ENCODE results near the gene EPS8L1.
"Not testable (repeated sequence)": the region's sequence is repeated elsewhere in the genome, so short reads cannot be mapped to it uniquely, and the experiment has no call there.

The EPS8L1 gene

DNA sequence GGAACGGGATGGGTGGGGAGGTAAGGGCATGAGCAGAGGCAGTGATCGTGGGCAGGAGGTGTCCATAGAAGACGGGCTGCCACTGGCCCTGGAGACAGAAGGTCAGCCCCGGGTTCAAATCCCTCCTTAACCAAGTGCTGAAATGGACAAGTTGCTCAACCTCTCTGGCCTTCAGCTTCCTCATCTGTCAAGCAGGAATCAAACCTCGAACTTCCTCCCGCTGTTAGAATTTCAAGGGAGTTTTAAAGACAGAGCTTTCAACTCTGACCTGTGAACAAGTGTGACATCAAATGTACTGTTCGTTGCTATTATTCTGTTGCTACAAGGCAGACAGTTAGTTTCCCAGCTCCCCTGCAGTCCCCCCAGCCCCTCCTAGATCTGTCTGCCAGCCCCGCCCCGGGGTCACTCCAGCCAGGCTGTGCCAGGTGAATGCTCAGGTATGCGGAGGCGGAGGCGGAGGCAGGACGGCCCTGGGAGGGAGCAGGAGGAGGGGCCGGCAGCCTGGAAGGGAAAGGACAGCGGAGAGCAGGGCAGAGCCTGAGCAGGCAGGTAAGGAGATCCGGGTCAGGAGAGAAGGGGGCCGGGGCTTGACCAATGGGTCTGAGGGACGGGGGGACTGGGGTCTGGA is at the start of gene EPS8L1:
TSS of gene EPS8L1 (plus strand) at position 499 of the 628 bp plus-strand sequence. CDS start 576 bp downstream, outside the sequence.
- DNase-seq, result no peak

DNA sequence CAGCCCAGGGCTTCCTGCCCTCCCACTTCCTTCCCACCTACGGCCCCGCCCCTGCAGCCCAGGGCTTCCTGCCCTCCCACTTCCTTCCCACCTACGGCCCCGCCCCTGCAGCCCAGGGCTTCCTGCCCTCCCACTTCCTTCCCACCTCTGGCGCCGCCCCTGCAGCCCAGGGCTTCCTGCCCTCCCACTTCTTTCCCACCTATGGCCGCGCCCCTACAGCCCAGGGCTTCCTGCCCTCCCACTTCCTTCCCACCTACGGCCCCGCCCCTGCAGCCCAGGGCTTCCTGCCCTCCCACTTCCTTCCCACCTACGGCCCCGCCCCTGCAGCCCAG is 48.6 kb upstream of the EPS8L1 start:
- not testable (repeated sequence) for DNase-seq

DNA sequence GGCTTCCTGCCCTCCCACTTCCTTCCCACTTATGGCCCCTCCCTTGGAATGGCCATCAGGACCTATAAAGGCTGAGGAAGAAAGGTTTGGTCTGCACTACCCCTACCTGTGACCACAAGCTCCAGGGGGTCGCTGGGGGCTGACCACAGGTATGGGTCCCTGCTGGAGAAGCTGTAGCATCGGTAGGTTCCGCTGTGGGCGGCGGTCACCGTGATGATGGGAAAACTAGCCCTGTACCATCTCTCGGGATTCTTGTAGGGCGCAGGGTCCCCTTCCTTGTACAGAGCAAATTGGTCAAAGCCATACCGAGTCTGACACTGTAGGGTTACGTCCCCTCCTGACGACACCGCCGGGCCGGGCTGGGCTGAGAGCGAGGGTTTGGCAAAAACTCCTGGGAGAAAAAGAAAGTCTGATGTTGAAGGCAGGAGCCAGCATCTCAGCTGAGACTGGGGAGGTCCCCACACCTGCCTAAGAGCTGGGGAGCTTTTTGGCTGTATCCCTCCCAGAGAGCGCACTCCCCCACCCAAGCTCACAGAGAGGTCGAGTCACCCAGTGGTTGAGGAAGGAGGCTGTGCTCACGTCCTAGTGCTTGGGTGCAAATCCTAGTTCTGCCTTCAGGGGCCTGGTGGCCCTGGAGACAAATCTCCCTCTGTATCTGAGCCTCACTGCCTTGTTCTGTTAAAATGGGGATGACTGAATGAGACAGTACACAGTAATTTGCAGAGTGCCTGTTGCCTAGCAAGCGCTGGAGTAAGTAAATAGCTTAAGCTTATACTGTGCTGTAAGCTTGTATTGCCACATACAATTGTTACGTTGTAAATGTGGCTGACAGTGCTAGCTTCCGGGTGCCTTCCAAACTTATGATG is 48.0 kb upstream of the EPS8L1 start:
- no peak for DNase-seq

DNA sequence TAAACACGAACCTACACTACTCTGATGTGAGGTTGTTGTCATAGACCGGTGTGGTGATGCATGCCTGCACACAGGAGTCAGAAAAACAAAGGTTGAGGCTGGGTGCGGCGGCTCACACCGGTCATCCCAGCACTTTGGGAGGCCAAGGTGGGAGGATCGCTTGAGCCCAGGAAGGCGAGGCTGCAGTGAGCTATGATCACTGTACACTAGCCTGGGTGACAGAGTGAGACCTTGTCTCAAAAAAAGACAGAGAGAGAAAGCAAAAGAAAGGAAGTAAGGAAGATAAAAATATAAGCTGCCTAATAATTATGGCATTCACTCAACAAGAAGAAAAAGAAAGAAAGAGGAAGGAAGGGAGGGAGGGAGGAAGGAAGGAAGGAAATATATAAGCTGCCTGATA is 46.9 kb upstream of the EPS8L1 start:
- no peak for DNase-seq

DNA sequence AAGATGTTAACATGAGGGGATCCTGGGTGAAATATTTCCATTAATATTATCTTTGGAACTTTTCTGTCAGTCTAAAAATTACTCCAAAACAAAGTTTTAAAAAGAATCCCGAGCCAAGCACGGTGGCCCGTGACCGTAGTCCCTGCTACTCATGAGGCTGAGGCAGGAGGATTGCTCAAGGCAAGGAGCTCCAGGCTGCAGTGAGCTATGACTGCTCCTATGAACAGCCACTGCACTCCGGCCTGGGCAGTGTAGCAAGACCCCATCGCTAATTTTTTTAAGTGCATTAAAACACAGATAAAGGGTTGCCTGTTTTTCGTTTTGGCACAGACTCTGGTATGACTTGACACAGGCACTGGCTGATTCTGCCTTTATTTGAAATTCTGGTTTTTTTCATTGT is 44.5 kb upstream of the EPS8L1 start:
- DNase-seq, result no peak

DNA sequence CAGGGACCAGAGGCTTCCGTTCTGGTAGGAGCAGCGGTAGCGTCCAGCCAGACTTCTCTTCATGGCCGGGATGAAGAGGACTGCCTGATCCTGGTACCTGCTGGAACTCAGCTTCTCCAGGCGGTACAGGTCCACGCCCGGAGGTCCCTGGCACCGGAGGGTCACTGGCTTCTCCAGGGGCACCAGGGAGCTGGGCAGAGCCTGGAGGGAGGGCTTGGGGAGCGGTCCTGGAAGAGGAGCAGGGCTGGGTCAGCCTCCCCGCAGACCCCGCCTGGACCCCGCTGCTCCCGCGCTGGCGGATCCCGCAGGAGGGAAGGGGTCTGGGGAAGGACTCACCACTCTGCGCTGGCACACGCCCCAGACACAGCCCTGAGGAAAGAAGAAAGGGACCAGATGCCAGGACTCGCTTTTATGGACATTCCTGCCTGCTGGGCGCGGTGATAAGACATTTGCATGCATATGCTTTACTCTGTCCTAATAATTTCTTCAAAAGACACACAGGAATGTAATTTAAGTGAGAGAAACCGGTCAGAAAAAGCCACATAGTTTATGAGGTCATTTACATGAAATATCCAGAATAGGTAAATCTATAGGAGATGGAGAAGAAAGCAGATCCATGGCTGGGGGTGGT is 43.4 kb upstream of the EPS8L1 start:
- no peak for DNase-seq

DNA sequence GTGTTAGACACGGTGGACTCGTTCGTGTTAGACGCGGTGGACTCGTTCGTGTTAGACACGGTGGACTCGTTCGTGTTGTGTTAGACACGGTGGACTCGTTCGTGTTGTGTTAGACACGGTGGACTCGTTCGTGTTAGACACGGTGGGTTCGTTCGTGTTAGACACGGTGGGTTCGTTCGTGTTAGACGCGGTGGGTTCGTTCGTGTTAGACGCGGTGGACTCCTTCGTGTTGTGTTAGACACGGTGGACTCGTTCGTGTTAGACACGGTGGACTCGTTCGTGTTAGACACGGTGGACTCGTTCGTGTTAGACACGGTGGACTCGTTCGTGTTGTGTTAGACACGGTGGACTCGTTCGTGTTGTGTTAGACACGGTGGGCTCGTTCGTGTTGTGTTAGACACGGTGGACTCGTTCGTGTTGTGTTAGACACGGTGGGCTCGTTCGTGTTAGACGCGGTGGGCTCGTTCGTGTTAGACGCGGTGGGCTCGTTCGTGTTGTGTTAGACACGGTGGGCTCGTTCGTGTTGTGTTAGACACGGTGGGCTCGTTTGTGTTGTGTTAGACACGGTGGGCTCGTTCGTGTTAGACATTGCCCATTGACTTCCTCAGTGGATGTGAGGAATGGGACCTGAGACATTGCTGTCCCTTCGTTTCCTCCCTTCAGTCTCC is 42.6 kb upstream of the EPS8L1 start:
- DNase-seq, result not testable (repeated sequence)

DNA sequence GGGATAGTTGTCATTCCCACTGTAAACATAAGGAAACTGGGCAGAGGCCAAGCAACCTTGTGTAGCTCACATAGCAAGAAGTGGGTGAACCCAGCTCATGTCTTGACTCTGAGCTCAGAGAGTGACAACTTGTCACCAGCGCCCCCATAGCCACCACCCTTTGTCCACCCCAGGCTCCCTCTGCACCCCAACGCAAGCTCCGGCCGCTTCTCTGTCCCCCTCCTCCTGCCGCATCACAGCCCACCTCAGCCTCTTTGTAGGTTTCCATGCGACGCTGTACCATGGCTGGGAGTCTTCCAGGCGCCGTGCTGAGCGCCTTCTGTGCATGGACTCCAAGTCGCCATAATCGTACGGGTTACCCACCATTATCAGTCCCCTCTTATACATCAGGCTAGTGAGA is 40.9 kb upstream of the EPS8L1 start:
- no peak for DNase-seq

DNA sequence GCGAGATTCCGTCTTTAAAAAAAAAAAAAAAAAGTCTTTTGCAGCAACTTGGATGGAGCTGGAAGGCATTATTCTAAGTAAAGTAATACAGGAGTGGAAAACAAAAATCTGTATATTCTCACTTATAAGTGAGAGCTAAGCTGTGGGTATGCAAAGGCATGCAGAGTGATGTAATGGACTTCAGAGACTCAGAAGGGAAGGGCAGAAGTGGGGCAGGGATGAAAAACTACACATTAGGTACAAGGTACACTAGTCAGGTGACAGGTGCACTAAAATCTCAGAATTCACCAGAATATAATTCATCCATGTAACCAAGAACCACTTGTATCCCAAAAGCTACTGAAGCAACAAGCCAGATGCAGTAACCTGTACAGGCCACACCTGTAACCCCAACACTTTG is 39.6 kb upstream of the EPS8L1 start:
- DNase-seq, result no peak

DNA sequence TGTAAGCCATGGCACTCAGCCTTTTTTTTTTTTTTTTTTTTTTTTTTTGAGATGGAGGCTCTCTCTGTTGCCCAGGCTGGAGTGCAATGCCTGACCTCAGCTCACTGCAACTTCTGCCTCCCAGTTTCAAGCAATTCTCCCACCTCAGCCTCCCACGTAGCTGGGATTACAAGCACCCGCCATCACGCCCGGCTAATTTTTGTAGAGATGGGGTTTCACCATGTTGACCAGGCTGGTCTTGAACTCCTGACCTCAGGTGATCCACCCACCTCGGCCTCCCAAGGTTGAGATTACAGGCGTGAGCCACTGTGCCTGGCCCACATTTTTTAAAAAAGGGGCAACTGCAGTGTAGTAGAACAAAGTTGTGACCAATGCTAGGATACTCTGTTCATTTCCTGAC is 38.1 kb upstream of the EPS8L1 start:
- DNase-seq, result not testable (repeated sequence)

DNA sequence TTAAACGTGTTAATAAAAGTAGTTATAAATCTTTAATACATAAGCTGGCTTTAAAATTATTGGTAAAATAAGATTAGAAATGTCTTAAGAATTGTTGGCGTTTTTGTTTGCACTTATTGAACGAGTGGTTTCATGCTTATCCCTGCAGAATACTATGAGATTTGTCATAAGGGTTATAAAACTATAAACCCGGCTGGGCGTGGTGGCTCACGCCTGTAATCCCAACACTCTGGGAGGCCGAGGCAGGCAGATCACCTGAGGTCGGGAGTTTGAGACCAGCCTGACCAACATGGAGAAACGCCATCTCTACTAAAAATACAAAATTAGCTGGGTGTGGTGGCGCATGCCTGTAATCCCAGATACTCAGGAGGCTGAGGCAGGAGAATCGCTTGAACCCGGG is 35.0 kb upstream of the EPS8L1 start:
- not testable (repeated sequence) for DNase-seq

DNA sequence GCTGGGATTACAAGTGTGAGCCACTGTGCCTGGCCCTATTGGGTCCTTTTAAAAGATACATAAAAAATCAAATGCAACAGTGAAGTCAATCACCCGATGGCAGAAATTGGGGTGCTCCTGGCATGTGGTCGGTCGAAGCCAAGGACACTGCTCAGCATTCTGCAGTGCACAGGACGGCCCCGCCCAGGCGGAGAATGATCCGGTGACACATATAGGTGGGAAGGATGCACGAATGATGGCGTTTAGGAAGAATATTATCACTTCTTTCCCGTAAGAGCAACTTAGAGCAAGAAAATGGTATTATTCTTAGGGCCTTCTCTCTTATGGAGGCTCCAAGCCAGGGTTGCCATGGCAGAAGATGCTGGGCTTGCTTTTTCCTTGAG is 34.4 kb upstream of the EPS8L1 start:
- no peak for DNase-seq

DNA sequence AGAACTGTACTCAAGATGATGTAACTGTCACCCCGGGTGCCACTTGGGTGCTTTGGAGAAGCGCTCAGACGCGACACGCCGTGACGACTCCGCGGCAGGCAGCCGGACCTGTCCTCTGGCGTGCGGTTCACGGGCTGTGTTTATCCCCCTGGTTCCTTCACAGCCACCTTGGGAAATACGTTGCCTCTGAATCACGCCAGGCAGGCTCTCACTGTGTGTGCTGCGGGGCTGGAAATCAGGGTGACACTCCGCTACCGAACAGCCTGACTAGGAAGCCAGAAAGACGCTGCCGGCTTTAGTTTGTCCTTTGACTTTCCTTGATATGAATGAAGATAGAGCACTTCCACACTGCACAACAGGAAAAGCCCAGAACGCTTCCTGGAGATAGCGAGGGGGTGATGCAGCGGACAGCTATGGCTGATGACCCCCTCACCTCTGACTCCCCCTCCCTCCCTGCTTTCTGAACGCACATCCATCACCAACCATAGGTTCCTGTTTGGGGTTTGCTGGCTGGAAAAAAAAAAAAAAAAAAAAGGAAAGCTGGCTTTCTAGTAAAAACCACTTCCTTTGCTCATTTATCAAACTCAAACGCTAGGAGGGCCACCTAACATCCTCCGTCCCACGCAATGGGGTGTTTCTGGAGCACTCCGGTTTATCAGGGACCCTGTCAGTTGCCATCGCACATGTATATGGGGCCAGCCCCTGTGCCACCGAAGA is 33.9 kb upstream of the EPS8L1 start:
- DNase-seq, result no peak

DNA sequence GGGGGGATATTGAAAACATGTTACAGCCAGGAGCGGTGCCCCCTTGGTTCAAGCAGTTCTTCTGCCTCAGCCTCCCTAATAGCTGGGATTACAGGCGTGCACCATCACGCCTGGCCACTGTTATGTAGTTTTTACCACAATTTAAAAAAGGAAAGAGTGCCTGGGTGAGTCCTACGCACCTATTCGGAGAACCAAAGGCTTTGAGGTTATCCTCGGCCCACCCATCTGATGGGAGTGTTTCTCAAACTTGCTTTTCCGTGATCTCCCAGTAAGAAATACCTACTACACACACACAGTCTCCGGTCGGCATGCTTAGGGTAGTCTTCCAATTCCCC is 33.4 kb upstream of the EPS8L1 start:
- no peak for DNase-seq

DNA sequence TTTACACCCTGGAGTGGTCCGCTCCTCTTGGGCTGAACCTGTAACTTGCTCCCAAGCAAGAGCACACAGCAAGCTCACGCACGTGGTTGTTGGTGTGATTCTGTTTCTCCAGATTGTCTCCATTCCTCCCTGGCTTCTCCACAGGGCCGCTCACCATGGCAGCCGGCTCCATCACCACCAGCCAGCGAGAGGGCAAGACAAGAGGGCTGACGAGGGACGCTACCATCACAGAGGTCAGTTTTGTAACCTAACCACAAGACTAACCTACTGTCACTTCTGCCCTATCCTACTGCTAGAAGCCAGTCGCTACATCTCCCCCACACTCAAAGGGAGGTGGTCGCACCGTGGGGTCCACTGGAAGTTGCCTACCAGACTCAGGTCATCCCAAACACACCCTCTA is 33.0 kb upstream of the EPS8L1 start:
- DNase-seq, result no peak

DNA sequence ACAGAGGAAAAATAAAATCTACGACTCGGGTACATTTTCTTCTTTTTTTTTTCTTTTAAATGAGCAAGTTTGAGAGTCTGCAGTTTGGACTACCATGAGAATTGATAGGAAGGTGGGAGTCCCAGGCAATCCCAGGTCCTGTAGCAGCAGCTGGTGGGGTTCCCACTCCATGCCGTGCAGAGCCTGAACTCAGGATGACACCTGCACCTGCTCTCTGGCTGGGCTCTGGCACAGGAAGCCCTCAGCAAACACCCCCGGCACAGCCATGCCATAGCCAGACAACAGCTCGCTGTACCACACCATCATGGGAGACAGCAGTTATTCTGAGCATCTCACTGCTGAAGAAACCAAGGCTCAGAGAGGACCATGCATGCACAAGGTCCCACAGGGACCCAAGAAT is 31.4 kb upstream of the EPS8L1 start:
- no peak for DNase-seq

DNA sequence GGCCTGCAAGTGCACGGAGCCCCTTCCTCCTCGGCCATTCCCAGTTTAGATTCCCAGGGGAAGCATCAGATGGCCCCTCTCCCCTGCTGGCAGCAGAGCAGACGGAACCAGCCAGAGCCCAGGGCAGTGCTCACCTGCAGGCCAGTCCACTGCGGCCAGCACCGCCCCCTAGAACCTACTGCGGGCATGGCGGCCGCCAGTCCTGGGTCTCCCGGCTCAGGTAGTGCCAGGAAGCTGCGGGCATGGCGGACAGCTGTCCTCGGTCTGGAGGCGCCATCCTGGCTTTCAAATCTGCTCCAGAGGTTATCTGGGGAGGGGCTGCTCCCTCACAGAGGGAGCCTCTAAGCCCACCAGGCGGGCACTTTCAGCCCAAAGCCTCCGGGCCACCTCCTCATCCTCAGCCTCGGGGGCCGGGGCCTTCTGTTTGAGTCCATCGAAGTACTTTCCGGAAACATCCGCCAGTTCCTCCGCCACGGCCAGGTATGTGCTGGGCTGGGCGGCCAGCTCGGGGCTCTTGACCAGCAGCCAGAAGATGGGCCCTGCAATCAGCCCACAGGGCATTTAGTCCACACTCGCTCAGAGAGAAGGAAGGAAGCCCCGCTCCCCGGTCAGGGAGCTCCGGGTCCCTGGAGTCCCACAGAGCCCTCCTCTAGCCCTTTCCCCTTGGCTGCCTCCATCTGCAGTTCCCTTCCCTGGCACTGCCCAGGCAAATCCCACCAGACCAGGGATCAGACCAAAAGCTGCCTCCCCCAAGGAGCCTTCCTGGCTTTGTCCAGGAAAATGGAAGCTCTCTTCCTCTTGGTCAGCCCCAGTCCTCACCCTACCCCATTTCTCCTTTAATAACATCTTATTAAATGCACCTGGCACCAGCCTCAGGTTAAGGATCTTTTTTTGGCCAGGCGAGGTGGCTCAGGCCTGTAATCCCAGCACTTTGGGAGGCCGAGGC is 30.6 kb upstream of the EPS8L1 start:
- no peak for DNase-seq

DNA sequence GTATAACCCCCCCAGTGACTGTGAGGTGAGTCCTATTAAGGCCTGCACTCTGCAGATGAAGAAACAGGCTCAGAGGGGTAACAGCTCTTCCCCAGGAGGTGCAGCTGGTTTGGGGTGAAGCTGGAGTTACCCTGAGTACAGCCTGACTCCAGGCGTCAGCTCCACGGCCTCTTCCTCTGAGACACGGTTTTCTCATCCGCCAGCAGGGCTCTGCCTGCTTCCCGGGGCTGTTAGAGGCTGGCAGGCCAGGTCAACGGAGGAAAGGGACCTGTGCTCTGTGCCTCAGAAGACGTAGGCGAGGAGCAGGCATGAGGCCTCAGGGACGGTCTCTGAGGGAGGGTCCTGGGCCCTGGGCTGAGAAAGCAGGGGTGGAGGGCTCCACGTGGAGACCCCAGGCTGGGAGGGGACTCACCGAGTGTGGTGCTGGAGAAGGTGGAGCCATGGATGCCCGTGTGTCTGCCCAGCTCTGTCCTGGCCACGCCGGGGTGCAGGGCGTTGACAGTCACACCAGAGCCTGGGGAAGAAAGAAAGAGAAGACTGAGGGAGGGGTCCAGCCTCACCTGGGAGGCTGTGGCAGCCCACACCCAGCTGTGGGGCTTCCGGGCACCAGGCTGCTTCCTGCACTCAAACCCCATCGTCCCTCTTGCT is 28.6 kb upstream of the EPS8L1 start:
- DNase-seq, result no peak

DNA sequence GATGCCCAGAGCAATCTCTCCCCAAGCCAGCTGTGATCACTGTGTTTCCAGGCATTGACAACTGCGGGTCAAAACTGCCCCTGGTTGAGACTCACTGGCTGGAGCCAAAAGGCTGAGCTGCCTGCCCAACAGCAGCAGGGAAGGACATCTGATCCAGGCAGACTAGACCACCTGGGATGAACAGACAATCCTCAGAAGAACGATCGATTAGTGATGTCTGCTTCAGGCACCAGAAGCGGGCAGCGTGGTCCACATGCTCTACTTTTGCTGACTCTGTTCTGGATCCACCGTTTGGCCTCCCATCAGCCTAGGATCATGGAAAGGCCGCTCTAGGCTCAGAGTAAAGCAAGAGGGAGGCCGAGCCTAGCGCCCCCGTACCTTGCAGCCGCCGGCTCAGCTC is 27.7 kb upstream of the EPS8L1 start:
- no peak for DNase-seq

DNA sequence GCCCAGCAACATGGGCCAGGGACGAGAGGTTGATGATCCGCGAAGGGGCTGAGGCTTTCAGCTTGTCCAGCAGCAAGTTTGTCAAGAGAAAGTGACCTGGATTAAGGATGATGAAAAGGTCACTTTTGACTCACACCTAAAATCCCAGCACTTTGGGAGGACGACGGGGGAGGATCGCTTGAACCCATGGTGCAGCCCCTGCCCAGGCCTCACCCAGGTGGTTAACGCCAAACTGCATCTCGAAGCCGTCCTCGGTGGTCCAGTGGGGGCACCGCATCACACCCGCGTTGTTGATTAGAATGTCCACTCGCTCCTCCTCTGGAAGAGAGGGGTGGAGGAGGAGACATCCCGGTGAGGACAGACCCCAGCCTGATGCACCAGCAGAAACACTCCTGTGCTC is 27.2 kb upstream of the EPS8L1 start:
- no peak for DNase-seq

DNA sequence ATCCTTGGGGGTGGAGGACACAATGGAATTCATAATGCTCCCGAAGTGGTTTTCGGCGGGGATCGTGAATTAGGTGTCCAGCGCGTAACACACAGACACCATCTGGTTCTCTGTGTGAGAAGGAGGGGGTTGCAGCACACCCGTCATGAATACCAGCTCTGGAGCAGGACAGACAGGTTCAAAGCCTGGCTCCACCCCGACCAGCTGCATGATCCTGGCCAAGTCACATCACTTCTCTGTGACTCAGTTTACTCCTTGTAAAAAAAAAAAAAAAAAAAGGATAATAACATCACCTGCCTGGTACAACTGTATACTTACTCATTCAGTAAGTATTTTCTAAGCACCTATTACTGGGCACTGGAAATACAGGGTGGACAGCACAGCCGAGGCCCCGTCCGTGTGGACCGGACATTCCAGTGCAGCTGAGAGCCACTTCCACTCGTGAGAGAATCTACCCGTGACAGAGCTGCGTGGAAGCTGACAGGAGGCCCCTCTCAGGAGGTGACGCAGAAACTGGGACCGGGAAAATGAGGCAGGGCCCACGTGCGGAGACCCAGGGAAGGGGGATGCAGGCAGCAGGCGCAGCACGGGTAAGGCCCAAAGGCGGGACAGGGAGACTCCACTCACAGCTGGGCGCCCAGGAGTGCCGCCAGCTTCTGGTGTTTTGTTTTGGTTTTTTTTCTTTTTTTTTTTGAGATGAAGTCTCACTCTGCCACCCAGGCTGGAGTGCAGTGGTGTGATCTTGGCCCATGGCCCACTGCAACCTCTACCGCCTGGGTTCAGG is 24.7 kb upstream of the EPS8L1 start:
- no peak for DNase-seq
